ENCODE results near the gene BMPR1A.
"Not testable (repeated sequence)": the region's sequence is repeated elsewhere in the genome, so short reads cannot be mapped to it uniquely, and the experiment has no call there.

Gene BMPR1A

GRCh38 chr10:86943316-86944030 lies 187.1 kb downstream of the BMPR1A start:
- no peak for DNase-seq

GRCh38 chr10:86944031-86944419 lies 187.6 kb downstream of the BMPR1A start:
- DNase-seq: no peak

GRCh38 chr10:86944471-86944870 lies 188.1 kb downstream of the BMPR1A start:
- no peak for DNase-seq

GRCh38 chr10:86944907-86945306 lies 188.5 kb downstream of the BMPR1A start:
- DNase-seq: no peak

GRCh38 chr10:86945361-86946212 lies 189.2 kb downstream of the BMPR1A start:
- no peak for DNase-seq

- no peak for DNase-seq
These were observed 190.1 kb downstream of the BMPR1A start for GRCh38 chr10:86946213-86947155.

- DNase-seq: not testable (repeated sequence)
These were observed 191.4 kb downstream of the BMPR1A start for GRCh38 chr10:86947806-86948205.

GRCh38 chr10:86950349-86950748 lies 193.9 kb downstream of the BMPR1A start:
- peak in 1 of 2 donors; percentile 28 for DNase-seq

- DNase-seq: no peak
These were observed 194.9 kb downstream of the BMPR1A start for GRCh38 chr10:86951184-86951761.

GRCh38 chr10:86952106-86952505 lies 195.7 kb downstream of the BMPR1A start:
- DNase-seq: no peak

- DNase-seq: not testable (repeated sequence)
These were observed 196.3 kb downstream of the BMPR1A start for GRCh38 chr10:86952697-86953096.

- no peak for DNase-seq
These were observed 197.6 kb downstream of the BMPR1A start for GRCh38 chr10:86953747-86954680.

- DNase-seq: no peak
These were observed 198.5 kb downstream of the BMPR1A start for GRCh38 chr10:86954681-86955500.

- no peak for DNase-seq
These were observed 199.2 kb downstream of the BMPR1A start for GRCh38 chr10:86955501-86956194.

GRCh38 chr10:86956195-86956847 lies 199.9 kb downstream of the BMPR1A start:
- no peak for DNase-seq

GRCh38 chr10:86956848-86957448 lies 200.5 kb downstream of the BMPR1A start:
- no peak for DNase-seq

- no peak for DNase-seq
These were observed 201.2 kb downstream of the BMPR1A start, which contains the start of gene MMRN2 for GRCh38 chr10:86957471-86958115. Gene MMRN2, minus strand, starts transcription at chr10:86957615. Its CDS starts 74 bp downstream, at chr10:86957541.
